ENCODE data around the gene TLE6.
"Not testable (repeated sequence)": the region's sequence is repeated elsewhere in the genome, so short reads cannot be mapped to it uniquely, and the experiment has no call there.

Gene TLE6

DNA sequence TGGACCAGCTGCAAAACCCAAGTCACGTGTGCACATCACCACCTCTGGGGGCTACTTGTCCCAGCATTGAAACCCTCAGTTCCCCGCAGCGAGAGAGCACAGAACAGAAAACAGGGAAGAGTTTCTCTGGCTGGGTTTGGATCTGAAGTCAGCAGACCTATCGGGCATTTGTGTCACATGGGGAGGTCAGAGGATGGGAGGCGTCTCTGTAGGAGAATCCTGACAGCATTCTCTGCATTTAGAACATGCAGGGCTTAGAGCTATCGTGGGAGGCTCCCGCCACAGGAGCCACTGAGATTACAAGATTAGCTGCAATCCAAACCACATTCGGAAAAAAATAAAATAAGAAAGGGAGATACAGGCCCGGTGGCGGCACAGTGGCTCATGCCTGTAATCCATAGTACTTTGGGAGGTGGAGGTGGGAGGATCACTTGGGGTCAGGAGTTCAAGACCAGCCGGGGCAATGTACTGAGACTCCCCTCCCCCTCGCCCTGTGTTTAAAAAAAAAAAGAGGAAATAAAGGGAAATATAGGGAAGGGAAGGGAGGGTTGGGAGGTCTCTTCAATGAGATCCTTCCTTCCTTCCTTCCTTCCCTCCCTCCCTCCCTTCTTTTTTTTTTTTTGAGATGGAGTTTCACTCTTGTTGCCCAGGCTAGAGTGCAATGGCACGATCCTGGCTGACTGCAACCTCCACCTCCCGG, 2.9 kb upstream of the TLE6 start:
- no peak for DNase-seq

DNA sequence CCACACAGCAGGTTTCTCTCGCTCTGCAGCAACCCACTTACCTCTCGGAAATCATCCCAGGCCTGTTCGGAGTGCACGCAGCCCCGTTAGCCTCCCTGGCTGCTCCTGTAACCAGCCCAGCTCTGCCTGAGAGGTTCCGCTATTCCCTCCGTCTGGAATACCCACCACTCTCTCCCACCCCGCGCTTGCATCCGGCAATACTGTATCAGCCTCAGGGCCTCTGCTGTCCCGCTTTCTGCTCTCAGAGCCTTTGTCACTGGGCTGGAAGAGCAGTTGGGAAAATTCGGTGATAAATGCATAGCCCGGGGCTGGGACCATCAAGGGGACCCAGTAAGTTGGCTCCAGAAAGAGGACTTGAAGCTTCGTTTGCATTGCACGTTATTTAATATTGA, 759 bp upstream of the TLE6 start:
- no peak for DNase-seq

DNA sequence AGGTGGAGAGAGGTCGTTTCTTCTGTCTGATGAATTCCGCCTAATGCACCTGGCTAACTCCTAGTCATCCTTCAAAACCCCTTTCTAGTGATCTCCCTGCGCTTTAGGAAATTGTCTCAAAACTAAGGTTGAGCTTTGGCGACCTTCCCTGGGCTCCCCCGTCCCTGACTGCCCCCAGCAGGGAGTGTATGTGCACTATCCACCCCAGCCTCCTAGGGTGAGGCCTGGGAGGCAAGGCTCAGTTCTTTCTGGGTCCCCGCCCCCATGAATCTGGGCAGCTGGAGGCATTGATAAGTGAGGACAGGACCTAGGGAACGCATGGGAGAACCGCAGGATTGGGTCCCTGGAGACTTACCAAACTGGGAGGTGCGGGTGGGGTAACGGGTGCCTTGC, 378 bp downstream of the TLE6 start:
- no peak for DNase-seq

DNA sequence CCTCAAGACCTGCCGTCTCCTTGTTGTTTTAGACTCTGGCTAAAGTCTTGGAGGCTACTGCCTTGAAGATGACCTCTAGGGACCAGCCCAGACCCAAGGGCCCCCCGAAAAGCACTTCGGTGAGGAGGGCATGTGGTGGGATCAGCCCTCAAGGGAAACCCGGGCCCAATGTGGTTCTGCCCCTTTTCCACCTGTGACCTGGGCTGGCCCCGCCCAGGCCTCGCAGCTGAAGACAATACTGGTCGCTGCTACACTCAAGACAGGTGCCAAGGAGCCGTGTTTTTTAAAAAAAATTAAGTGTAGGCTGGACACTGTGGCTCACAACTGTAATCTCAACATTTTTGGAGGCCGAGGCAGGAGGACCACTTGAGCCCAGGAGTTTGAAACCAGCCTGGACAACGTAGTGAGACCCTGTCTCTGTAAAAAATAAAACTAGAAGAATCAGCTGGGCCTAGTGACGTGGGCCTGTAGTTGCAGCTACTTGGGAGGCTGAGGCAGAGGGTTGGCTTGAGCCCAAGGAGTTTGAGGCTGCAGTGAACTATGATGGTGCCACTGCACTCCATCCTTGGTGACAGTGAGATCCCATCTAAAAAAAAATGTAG, 903 bp downstream of the TLE6 start:
- no peak for DNase-seq

DNA sequence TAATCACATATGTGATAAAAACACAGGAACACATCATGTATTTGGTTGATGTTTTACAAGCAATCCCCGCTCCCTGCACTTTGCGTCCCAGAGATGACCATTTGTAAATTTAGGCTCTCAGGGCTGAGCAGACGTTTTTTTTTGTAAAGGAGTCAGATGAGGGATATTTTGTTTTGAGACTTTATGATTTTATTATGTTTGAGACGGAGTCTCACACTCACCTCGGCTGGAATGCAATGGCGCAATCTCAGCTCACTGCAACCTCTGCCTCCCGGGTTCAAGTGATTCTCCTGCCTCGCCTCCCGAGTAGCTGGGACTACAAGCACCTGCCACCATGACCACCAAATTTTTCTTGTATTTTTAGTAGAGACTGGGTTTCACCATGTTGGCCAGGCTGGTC, 1.4 kb downstream of the TLE6 start:
- DNase-seq, result no peak

DNA sequence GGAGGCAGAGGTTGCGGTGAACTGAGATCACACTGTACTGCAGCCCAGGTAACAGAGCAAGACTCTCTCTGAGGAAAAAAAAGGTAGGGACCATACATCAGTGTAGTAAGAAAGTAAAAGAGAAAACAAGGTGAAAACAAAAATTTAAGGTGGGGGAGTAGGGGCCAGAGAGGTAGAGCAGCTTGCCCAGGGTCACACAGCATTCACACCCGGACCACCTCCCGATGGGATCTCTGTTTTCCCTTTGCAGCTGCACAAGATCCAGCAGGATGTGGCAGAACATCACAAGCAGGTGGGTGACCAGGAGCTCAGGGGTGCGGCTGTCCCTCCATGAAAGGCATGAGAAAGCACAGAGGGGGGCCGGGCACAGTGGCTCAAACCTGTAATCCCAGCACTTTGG, 4.5 kb downstream of the TLE6 start:
- no peak for DNase-seq

DNA sequence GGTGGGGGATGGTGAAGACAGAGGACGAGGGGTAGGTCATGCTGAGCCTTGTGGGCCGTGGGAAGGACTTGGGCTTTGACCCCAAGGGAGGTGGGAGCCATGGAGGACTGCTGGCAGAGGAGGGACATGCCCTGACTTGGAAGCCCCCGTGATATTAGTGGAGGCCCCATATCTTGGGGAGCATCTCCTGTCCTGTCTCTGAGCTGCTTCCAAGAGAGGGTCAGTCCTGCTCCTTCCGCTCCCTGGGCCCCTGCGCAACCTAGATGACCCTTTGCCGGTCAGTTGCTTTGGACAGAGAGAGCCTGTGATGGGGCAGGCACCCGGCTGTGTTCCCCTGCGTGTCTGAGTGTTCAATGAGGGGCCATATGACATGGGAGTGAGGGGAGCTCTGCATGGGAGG, 5.2 kb downstream of the TLE6 start:
- no peak for DNase-seq

DNA sequence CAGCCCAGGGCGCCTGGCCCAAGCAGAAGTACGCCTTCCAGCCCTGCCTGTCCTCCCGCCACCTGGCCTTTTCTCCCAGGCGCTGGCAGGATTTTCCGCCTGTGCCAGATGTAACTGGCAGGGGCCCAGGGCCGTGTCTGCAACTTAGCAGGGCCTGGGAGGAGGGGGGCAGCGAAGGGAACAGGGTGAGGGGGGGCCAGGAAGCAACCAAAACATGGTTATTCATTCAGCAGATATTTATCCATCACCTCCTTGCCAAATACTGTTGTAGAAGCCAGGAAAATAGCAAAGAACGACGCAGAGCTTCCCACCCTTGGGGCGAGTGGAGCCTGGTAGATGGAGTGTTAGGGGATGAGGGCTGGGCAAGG, 5.6 kb downstream of the TLE6 start:
- DNase-seq, result no peak

DNA sequence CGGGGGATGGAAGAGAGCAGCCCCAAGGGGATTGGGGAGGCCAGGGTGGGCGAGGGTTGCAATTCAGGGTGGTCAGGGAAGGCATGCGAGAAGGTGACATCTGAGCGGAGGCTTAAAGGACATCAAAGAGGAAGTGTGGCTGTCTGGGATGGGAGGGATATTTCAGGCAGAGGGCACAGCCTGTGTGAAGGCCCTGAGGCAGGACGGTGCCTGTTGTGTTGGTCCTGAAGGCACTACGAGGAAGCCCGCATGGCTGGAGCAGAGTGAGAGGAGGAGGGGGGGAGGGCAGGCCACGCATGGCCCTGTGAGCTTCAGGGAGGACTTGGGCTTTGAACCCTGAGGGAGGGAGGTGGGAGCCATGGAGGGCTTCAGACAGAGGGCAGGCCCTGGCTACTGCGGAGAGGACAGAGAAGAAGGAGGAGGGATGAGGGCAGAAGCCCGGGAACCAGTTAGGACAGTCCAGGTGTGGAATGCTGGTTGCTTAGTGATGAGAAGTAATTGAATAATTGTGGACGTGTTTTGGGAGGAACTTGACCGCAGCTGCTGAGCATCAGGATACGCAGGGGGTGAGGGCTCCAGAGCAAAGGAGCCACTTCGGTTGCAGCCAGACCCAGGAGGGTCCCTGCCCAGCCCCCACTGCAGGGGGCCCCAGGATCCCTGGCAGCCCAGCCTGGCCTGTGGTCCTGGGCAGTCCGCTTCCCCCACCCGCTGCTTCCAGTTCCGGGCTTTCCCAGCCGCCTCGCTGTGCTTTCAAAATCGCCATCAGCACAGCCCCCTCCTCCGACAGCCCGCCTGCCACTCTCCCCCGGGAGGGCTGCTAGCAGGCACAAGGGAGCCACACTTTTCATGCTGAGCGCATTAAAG, 6.2 kb downstream of the TLE6 start:
- no peak for DNase-seq

DNA sequence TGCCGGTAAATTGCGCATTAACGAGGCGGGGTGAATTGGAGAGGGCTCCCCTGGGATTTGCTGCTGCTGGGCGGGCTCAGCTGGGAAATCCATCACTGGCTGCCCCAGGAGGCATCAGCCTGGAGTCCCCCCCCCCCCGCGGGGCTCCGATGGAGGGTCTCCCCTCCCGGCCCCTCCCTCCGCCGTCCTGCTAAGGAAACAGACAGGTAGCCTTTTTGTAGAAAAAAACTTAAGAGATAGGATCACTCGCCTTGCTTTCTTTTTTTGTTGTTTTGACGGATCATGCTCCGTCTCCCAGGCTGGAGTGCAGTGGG, 6.8 kb downstream of the TLE6 start:
- DNase-seq, result no peak

DNA sequence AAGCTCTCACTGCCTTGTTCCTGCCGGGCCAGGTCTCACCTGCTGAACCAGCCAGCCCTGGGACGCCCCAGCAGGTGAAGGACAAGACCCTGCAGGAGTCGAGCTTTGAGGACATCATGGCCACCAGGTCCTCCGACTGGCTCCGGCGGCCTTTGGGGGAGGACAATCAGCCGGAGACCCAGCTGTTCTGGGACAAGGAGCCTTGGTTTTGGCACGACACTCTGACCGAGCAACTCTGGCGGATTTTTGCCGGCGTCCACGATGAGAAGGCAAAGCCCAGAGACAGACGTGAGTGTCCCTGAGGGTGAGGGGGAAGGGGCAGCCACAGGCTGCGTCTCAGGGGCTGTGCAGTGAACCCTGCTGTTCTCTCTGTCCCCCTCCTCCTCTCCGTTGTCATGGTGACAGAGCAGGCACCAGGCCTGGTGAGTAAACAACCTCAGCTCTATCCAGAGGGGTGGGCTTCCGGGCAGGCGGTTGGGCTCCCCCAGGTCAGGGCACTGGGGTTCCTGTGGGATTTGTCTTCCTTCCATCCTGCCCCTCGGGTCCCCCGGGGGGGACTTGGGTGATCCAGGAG, 9.7 kb downstream of the TLE6 start:
- DNase-seq, result no peak

DNA sequence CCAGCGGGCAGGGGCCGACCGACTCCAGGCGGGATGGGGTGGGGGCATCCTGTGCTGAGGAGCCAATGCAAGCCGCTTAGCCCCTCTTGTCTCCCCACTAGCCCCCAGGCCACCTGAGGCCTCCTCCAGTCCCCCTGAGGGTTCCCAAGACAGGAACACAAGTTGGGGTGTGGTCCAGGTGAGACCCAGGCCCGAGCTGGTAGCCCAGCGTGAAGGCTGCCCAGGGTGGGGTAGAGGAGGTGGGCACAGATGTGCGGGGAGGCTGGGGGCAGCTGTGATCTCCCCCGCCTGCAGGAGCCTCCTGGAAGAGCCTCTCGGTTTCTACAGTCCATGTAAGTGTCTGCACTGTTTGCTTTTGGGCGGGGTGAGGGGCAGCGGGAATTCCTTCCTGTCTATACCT, 10.4 kb downstream of the TLE6 start:
- no peak for DNase-seq

DNA sequence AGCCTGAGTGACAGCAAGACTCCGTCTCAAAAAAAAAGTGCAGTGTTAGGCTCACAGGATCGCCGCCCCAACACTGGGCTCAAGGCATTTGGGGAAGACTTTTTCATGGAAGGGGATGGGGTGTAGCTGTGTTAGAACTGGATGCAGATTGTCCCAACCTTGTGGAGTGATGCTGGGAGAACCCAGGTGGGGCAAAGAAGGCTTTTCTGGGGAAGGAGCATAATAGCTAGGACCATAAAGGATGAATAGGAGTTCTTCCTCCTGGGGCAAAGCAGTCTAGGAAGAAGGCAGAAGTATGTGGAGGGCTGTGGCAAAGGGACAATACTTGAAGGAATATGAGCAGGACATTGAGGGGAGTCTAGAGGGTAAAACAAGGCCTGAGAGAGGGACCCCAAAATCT, 11.2 kb downstream of the TLE6 start:
- no peak for DNase-seq

DNA sequence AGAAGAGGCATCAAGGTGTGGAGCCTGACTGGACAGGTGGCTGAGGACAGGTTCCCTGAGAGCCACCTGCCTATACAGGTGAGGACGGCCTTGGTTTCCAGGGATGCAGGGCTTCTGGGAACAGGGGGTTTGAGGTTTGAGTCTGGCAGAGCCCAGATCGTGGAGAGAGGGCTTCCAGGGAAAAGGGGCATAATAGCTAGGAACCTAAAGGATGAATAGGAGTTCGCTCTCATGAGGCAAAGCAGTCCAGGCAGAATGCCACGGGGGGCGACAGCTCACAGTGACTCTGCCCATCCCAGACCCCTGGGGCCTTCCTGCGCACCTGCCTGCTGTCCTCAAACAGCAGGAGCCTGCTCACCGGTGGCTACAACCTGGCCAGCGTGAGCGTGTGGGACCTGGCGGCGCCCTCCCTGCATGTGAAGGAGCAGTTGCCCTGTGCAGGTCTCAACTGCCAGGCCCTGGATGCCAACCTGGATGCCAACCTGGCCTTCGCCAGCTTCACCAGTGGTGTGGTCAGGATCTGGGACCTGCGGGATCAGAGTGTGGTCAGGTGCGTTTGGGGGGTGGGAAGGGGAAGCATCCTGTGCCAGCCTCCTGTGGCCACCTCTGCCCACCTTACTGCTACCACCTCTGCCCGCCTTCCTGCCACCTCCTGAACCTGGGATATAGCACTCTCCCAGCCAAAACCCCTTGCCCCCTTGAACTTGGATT, 12.0 kb downstream of the TLE6 start:
- no peak for DNase-seq

DNA sequence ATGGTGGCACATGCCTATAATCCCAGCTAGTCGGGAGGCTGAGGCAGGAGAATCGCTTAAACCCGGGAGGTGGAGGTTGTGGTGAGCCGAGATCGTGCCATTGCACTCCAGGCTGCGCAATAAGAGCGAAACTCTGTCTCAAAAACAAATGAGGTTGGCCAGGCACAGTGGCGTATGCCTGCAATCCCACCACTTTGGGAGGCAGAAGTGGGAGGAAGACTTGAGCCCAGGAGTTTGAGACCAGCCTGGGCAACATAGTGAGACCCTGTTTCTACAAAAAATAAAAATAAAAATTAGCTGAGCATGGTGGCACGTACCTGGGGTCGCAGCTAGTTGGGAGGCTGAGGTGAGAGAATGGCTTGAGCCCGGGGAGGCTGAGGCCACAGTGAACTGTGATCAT, 15.0 kb downstream of the TLE6 start:
- not testable (repeated sequence) for DNase-seq

DNA sequence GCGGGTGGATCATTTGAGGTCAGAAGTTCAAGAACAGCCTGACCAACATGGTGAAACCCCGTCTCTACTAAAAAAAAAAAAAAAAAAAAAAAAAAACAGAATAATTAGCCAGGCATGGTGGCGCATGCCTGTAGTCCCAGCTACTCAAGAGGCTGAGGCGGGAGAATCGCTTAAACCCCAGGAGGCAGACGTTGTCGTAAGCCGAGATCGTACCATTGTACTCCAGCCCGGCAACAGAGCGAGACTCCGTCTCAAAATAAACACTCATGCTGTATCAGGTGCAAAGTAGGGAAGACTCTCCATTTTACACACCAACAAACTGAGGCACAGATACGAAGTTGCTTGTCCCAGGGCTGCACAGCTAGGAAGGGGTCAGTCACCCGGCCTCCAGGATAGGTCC, 15.6 kb downstream of the TLE6 start:
- DNase-seq, result no peak

DNA sequence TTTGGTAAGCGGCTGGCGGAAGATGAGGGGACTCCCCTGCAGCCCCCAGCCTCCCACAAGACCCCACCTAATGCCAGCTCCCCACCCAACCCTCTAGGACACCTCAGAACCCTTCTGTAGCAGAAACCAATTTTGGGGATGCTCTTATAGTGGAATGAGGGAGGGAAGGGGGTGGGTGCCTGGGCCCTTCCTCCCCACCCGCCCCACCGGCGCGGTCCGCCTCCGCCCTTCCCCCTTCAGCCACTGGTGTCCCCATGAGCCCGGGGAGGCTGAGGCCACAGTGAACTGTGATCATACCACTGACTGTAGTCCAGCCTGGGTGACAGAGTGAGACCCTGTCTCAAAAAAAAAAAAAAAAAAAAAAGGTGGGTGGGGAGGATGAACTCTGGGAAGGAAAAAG, 16.2 kb downstream of the TLE6 start:
- DNase-seq, result no peak

DNA sequence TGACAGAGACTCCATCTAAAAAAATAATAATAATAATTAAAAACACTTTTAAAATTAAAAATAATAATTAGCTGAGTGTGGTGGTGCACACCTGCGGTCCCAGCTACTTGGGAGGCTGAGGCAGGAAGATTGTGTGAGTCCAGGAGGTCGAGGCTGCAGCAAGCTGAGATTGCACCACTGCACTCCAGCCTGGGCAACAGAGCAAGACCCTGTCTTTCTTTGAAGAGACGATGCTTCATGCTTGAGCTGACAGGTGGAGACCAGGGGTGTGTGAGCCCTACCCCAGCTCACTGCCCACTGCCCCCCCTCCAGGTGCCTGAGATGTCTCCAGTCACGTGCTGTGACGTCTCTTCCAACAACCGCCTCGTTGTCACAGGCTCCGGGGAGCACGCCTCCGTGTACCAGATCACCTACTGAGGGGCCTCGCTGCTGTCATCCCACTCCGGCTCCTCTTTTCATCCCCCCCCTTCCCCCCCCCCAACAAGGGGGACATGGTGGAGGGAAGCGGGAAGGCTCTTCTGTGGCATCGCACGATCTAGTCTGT, 17.3 kb downstream of the TLE6 start:
- no peak for DNase-seq

DNA sequence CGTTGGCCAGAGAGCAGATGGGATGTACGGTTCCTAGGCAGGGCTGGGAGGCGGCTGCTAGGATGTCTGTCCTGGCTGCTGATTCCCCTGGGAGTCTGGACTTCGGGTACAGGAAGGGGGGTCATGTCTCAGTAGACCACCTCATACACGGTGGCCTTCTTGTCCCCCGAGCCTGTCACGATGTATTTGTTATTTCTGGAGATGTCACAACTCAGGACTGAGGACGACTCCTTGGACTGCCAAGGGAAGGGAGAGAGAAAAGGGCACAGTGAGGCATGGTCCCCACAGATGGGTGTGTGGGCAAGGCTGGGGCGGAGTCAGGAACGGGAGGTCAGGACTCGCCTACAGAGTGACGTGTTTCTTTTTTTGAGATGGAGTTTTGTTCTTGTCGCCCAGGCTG, 20.4 kb downstream of the TLE6 start:
- no peak for DNase-seq

DNA sequence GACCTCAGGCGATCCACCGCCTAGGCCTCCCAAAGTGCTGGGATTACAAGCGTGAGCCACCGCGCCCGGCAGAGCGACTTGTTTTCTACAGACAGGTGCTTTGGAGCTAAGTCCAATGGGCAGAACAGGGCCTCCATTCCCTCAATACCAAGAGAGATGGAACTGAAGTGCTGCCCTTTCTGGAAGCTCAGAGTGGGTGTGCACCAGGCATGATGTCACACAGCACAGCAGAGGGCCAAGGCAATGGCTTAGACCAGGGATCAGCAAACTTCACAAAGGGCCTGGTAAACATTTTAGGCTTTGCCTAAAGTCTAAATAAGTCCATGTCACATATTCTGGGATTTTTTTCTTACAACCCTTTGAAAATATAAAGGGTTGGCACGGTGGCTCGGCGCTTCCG, 21.3 kb downstream of the TLE6 start:
- no peak for DNase-seq

DNA sequence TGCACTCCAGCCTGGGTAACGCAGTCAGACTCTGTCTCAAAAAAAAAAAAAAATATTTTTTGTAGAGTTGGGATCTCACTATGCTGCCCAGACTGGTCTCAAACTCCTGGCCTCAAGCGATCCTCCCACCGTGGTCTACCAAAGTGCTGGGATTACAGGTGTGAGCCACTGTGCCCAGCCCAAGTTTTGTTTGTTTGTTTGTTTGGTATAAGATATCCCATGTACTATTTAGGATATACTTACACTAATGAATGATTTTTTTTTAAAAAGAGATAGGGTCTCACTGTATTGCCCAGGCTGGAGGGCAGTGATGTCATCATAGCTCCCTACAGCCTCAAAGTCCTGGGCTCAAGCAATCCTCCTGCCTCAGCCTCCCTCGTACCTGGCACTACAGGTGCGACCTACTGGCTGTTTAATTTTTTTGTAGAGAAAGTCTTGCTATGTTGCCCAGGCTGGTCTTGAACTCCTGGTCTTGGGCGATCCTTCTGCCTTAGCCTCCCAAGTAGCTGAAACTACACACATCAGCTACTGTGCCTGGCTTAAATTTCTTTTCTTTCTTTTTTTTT, 24.0 kb downstream of the TLE6 start:
- DNase-seq, result no peak

DNA sequence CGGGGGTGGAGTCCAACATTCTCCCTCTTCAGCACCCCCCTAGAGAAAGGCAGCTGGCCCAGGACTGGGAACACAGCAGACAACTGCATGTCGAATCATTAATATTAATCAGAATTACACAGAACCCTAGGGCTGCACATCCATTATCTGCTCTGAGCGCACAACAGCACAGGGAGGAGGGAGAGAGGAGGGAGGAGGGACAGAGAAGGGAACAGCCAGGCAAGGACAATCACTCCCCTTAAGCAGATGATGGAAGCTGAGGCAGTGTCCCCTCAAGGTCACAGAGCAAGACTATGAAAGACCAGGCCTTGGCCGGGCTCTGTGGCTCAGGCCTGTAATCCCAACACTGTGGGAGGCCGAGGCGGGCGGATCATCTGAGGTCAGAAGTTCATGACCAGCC, 25.7 kb downstream of the TLE6 start:
- no peak for DNase-seq

DNA sequence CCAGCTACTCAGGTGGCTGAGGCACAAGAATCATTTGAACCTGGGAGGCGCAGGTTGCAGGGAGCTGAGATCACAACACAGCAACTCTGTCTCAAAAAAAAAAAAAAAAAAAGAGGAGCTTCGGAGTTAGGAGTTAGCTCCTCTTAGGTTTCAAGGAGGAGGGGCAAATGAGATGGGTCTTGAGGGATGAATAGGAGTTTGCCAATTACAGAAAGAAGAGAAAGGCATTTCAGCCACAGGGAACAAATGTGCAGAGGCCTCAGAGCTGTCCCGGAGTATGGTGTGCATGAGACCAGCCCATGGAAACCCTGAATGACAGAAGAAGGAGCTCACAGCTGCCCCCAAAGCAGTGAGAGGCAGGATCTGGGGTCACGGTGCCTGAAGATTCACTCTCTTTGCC, 27.2 kb downstream of the TLE6 start:
- DNase-seq, result no peak
